ENCODE results near the gene SMOC2. TPM values are rescaled to one million over a fixed set of nuclear protein-coding genes. Genes with fewer than 3 reads are reported as not detected.

Gene SMOC2
- polyA plus RNA-seq, 1 of the 3 experiments (the other 2 are of a cell fraction) = not detected

DNA sequence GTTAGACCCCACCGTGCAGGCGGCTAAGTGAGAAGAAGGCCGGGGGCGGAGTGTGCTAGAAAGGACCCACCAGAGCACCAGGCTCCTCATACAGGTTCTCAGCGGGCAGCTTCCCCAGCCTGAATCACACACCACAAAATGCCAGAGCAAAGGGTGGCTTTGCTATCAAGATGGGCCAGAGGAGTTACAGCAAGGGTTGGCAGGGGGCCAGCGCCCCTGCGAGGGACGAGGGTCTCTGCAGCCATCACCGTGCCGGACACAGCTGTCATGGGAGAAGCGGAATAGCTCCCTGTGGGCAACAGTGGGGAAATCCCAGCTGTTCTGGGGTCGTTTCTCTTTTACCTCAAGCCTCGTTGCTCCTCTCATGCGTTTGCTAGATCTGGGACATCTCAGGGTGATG is 206.3 kb downstream of the SMOC2 start:
- CTCF ChIA-PET = interaction anchor here (1.5 kb wide), 1 partner anchor 229 kb away, joined by 3 read pairs; no protein-coding TSS in a partner anchor
- Histone ChIP-seq H3K36me3 (replicated peaks in 1 of 2; ENCODE audit: control insufficient read depth in 1 of 2, insufficient read depth in 2 of 2, low read length in 1 of 2) (no peaks in the 10 kb centered on the region), H3K4me1 (ENCODE audit: control insufficient read depth in 1 of 2, insufficient read depth in 2 of 2, low read depth in 1 of 2, low read length in 1 of 2) (peaks cover 0 to 28% of the 10 kb centered on the region in 2 experiments; a peak in 1 of 4 replicates), H2AFZ (ENCODE audit: low read depth) (no peak overlapping the region), H3K4me2 (no peak overlapping the region), H4K20me1 (ENCODE audit: insufficient read depth) (no peaks in the 10 kb centered on the region), H3F3A (replicated peaks; ENCODE audit: insufficient read depth) (no peaks in the 10 kb centered on the region), H3K9me3 (no peaks in the 10 kb centered on the region), H3K27me3 (ENCODE audit: insufficient read depth) (no peaks in the 10 kb centered on the region), H3K4me3 (ENCODE audit: low read depth in 2 of 2, low read length in 1 of 2) (no peak overlapping the region), H3K9ac (no peak overlapping the region), H3K27ac (ENCODE audit: low read depth in 2 of 2, low read length in 1 of 2) (no peak overlapping the region), H3K9me2 (no peaks in the 10 kb centered on the region), H3K79me2 (ENCODE audit: insufficient read depth) (no peaks in the 10 kb centered on the region)
- 20% methylated on average over 9 of the region's 14 CpGs for WGBS (ENCODE audit: low lambda C conversion rate)
- DNase-seq = peak; percentile 58
- TF ChIP-seq CHD2 (IDR thresholded peaks at IDR 0.05; ENCODE audit: low read length, partially characterized antibody) = no peak
- TF ChIP-seq POLR2AphosphoS5 (IDR thresholded peaks at IDR 0.05; ENCODE audit: low read depth, low read length) = no peak
- TF ChIP-seq TEAD4 (IDR thresholded peaks at IDR 0.05; ENCODE audit: borderline replicate concordance, insufficient read depth) = no peak
- no peak for TF ChIP-seq MXI1 (IDR thresholded peaks at IDR 0.05; ENCODE audit: low read depth, low read length)
- no peak for TF ChIP-seq RAD21 (IDR thresholded peaks at IDR 0.05; ENCODE audit: low read length)
- no peak for TF ChIP-seq FOXM1 (IDR thresholded peaks at IDR 0.05; ENCODE audit: low read depth)
- TF ChIP-seq, protein P1, sequence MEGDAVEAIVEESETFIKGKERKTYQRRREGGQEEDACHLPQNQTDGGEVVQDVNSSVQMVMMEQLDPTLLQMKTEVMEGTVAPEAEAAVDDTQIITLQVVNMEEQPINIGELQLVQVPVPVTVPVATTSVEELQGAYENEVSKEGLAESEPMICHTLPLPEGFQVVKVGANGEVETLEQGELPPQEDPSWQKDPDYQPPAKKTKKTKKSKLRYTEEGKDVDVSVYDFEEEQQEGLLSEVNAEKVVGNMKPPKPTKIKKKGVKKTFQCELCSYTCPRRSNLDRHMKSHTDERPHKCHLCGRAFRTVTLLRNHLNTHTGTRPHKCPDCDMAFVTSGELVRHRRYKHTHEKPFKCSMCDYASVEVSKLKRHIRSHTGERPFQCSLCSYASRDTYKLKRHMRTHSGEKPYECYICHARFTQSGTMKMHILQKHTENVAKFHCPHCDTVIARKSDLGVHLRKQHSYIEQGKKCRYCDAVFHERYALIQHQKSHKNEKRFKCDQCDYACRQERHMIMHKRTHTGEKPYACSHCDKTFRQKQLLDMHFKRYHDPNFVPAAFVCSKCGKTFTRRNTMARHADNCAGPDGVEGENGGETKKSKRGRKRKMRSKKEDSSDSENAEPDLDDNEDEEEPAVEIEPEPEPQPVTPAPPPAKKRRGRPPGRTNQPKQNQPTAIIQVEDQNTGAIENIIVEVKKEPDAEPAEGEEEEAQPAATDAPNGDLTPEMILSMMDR (IDR thresholded peaks at IDR 0.05) = no peak
- no peak for TF ChIP-seq FOSL2 (IDR thresholded peaks at IDR 0.05; ENCODE audit: borderline replicate concordance, low read depth)
- POLR2A ChIA-PET = no interaction called here

DNA sequence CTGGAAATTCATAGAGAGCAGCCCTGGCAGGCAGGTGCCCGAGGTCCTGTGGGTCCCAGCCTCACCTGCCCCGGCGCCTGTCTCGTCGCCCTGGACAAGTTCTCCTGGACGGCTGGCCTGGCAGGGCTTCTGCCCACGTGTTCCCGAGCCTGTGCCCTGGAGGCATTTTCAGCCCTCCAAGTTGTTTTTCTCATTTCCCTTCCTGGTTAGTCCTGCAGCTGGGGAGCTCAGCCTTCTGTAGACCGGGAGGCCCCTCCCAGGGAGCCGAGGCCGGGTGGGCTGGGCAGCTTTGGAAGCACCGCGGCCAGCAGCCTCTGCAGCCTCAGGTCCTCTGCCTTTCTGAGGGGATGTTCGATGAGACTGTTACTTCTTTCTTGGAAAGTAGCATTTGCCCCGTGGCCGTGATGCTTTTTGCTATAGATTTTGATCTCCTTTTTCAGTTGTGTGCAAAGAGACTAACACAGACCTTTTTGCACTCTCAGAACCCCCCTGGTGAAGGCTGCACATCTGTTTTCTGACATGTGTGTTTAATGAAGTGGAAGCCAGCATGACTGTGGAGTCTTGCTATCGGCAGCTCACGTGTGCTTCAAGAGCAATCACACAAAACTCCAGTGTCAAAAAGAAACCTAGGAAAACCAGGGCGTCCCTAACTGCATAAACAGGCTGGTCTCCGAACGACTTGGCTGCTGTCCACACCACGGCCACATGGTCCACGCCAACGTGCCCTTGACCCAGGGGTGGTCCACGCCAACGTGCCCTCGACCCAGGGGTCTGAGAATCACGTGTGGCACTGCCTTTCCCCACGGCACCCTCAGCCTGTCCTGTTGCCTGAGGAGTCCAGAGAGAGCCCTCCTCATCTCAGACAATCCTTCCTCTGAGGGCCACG is 207.5 kb downstream of the SMOC2 start:
- POLR2A ChIA-PET = interaction anchor here (0.7 kb wide), 1 partner anchor 233 kb away, joined by 3 read pairs; no protein-coding TSS in a partner anchor
- CTCF ChIA-PET = interaction anchor here (0.7 to 1.5 kb wide), 2 partner anchors 228 to 279 kb away, joined by 3 read pairs; no protein-coding TSS in a partner anchor
- Histone ChIP-seq H3K9me3 (no peaks in the 10 kb centered on the region), H3K9ac (no peak overlapping the region), H2AFZ (ENCODE audit: low read depth) (no peak overlapping the region), H3K9me2 (no peaks in the 10 kb centered on the region), H3K4me2 (no peak overlapping the region), H3K4me1 (ENCODE audit: control insufficient read depth in 1 of 2, insufficient read depth in 2 of 2, low read depth in 1 of 2, low read length in 1 of 2) (peaks cover 0 to 28% of the 10 kb centered on the region in 2 experiments; a peak in 1 of 4 replicates), H3F3A (replicated peaks; ENCODE audit: insufficient read depth) (no peaks in the 10 kb centered on the region), H3K79me2 (ENCODE audit: insufficient read depth) (no peaks in the 10 kb centered on the region), H3K27ac (ENCODE audit: low read depth in 2 of 2, low read length in 1 of 2) (peak overlapping the region in 1 of 2 experiments; percentile 39; a peak in 1 of 4 replicates), H4K20me1 (ENCODE audit: insufficient read depth) (no peaks in the 10 kb centered on the region), H3K4me3 (ENCODE audit: low read depth in 2 of 2, low read length in 1 of 2) (no peak overlapping the region; a peak in 1 of 4 replicates), H3K36me3 (replicated peaks in 1 of 2; ENCODE audit: control insufficient read depth in 1 of 2, insufficient read depth in 2 of 2, low read length in 1 of 2) (no peaks in the 10 kb centered on the region), H3K27me3 (ENCODE audit: insufficient read depth) (no peaks in the 10 kb centered on the region)
- peak; percentile 76 for DNase-seq
- TF ChIP-seq GATA2 (CRISPR knock-in tag; IDR thresholded peaks at IDR 0.05) = peak; percentile 39
- TF ChIP-seq RFX5 (IDR thresholded peaks at IDR 0.05; ENCODE audit: low read length) = no peak
- TF ChIP-seq, protein P2, sequence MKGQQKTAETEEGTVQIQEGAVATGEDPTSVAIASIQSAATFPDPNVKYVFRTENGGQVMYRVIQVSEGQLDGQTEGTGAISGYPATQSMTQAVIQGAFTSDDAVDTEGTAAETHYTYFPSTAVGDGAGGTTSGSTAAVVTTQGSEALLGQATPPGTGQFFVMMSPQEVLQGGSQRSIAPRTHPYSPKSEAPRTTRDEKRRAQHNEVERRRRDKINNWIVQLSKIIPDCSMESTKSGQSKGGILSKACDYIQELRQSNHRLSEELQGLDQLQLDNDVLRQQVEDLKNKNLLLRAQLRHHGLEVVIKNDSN (IDR thresholded peaks at IDR 0.05; ENCODE audit: borderline replicate concordance, low read depth) = no peak
- TF ChIP-seq MXI1 (IDR thresholded peaks at IDR 0.05; ENCODE audit: low read depth, low read length) = peak; percentile 93
- TF ChIP-seq EP300 (IDR thresholded peaks at IDR 0.05; ENCODE audit: borderline replicate concordance in 1 of 2, low read depth in 1 of 2, low read length in 1 of 2) = 0 out of 4 replicates have a peak, but pooled peaks of 1 of the 2 experiments have one; percentile 38
- TF ChIP-seq TEAD4 (IDR thresholded peaks at IDR 0.05; ENCODE audit: borderline replicate concordance, insufficient read depth) = no peak
- 6% methylated on average over 28 of the region's 30 CpGs for WGBS (ENCODE audit: low lambda C conversion rate)
